ENCODE measurements around the gene CCDC85B. TPM values are rescaled to one million over a fixed set of nuclear protein-coding genes. Genes with fewer than 3 reads are reported as not detected.

CCDC85B gene
- total and polyA plus RNA-seq, 2 of the 8 experiments (the other 6 are each of a cell fraction or from before 2014, with no cell fraction given) = 19.8 to 30.8 TPM

DNA sequence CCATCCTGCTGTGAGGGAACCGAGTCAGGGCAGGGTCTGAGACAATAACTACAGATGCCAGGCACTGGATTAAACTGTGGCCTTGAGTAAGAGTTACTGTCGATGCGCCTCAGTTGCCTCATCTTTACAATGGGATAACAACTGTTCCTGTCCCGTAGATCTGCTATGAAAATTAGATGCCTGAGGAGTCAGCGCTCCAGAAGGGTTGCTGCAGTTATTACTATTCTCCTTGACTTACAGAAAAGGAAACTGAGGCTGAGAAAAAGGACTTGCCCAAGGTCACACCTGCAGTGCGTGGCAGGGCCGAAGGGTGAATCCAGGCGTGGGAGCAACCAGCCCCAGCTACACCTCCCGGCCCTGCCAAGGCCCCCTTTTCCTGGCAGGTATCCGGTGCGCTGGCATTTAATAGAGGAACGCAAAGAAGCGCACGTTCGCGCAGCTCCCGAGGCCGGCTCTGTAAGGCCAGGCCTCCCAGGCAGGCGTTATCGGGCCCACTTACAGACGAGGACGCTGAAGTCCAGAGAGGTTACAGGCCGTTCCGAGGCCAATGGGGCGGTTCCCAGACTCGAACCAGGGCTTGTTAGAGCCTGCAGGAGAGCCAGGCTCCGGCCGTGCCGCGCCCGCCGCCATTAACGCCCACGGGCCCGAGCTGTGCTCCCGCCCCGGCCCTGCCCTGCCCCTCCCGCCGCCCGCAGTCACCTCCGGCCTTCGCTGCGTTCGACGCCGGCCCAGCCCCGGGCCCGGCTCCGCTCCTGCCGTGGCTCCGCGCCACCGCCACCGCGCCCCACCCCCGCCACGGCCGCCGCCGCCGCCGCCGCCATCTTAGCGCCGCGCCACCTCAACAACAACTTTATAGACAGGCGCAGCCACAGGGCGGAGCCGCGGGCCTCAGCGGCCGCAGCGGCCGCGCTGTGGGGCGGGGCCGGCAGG, 28.0 kb downstream of the CCDC85B start, which contains the start of gene C11orf68 (continued):
- no peak for TF ChIP-seq RXRA (IDR thresholded peaks at IDR 0.05; ENCODE audit: insufficient read depth, low read depth, low read length)
- TF ChIP-seq, protein P1, sequence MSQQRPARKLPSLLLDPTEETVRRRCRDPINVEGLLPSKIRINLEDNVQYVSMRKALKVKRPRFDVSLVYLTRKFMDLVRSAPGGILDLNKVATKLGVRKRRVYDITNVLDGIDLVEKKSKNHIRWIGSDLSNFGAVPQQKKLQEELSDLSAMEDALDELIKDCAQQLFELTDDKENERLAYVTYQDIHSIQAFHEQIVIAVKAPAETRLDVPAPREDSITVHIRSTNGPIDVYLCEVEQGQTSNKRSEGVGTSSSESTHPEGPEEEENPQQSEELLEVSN (IDR thresholded peaks at IDR 0.05) = no peak
- no peak for TF ChIP-seq EP300 (IDR thresholded peaks at IDR 0.05; ENCODE audit: borderline replicate concordance in 1 of 2, low read depth in 2 of 2, low read length in 2 of 2)
- TF ChIP-seq CHD2 (IDR thresholded peaks at IDR 0.05; ENCODE audit: low read length) = no peak
- no peak for TF ChIP-seq SUZ12 (IDR thresholded peaks at IDR 0.05; ENCODE audit: low read length)
- TF ChIP-seq SIRT6 (IDR thresholded peaks at IDR 0.05; ENCODE audit: low read length) = no peak
- TF ChIP-seq SP1 (IDR thresholded peaks at IDR 0.05; ENCODE audit: low read depth, low read length) = no peak
- TF ChIP-seq JUN (IDR thresholded peaks at IDR 0.05; ENCODE audit: low read depth, low read length) = no peak

Measured in H1 (cell line).